GM23338 (cell line): Measurements from ENCODE around the gene CERS1. TPM values are rescaled to one million over a fixed set of nuclear protein-coding genes. Genes with fewer than 3 reads are reported as not detected.

Experiments used
- ATAC-seq: fragments of 200-7000 bp; cut with Tn5 transposase; 3 replicates; pipeline ENCODE4 v1.9.1; 2020
- DNase-seq: peaks from one replicate; pipeline ENCODE4 v3.0.0-alpha.2; 2015; ENCODE audit warnings: low spot score
- H2AFZ ChIP-seq: fragments of 200-600 bp; sonication (generic); 2 replicates; pipeline ENCODE4 v1.8.0; 2016; ENCODE audit warnings: antibody characterized with exemption, mild to moderate bottlenecking, moderate library complexity
- H3F3A ChIP-seq: fragments of 200-600 bp; sonication (generic); replicated peaks from 2 replicates; pipeline ENCODE4 v1.8.0; 2017; ENCODE audit warnings: antibody characterized with exemption, mixed run types, low read depth
- H3K27ac ChIP-seq: fragments of 200-600 bp; sonication (generic); 2 replicates; pipeline ENCODE4 v1.6.1; 2016; ENCODE audit warnings: low read depth
- H3K27me3 ChIP-seq: fragments of 200-600 bp; sonication (generic); 2 replicates; pipeline ENCODE4 v1.8.0; 2016; ENCODE audit warnings: mild to moderate bottlenecking, mixed run types, moderate library complexity; ENCODE audit not compliant: insufficient read depth
- H3K36me3 ChIP-seq: fragments of 200-600 bp; sonication (generic); 2 replicates; pipeline ENCODE4 v1.8.0; 2016; ENCODE audit warnings: mild to moderate bottlenecking; ENCODE audit not compliant: insufficient read depth
- H3K4me1 ChIP-seq: fragments of 200-600 bp; sonication (generic); 2 replicates; pipeline ENCODE4 v1.8.0; 2016; ENCODE audit warnings: mild to moderate bottlenecking, moderate library complexity; ENCODE audit not compliant: insufficient read depth
- H3K4me2 ChIP-seq: fragments of 200-600 bp; sonication (generic); 2 replicates; pipeline ENCODE4 v1.7.1; 2017; ENCODE audit warnings: mixed run types
- H3K4me3 ChIP-seq: fragments of 200-600 bp; sonication (generic); 2 replicates; pipeline ENCODE4 v1.6.1; 2016; ENCODE audit warnings: mixed run types
- H3K79me2 ChIP-seq: fragments of 200-600 bp; sonication (generic); replicated peaks from 2 replicates; pipeline ENCODE4 v1.8.0; 2017; ENCODE audit warnings: mild to moderate bottlenecking; ENCODE audit not compliant: insufficient read depth
- H3K9me2 ChIP-seq: fragments of 200-600 bp; sonication (generic); 2 replicates; pipeline ENCODE4 v1.8.0; 2017; ENCODE audit not compliant: insufficient read depth
- H4K20me1 ChIP-seq: fragments of 200-600 bp; sonication (generic); replicated peaks from 2 replicates; pipeline ENCODE4 v1.8.0; 2017; ENCODE audit warnings: mild to moderate bottlenecking; ENCODE audit not compliant: insufficient read depth
- H3K27ac Mint-ChIP-seq: 2 replicates; pipeline ENCODE4 v1.8.0; 2020; ENCODE audit warnings: inconsistent platforms, mild to moderate bottlenecking, moderate library complexity, mixed read lengths
- H3K27me3 Mint-ChIP-seq: 3 replicates; pipeline ENCODE4 v1.8.0; 2022; ENCODE audit warnings: low read depth, mild to moderate bottlenecking, moderate library complexity, mixed read lengths, inconsistent platforms; ENCODE audit not compliant: insufficient read depth, poor library complexity
- H3K36me3 Mint-ChIP-seq: 3 replicates; pipeline ENCODE4 v1.8.0; 2021; ENCODE audit warnings: low read depth, mild to moderate bottlenecking, inconsistent platforms, moderate library complexity, mixed read lengths
- H3K4me1 Mint-ChIP-seq: 3 replicates; pipeline ENCODE4 v1.8.0; 2020; ENCODE audit warnings: mild to moderate bottlenecking, inconsistent platforms, mixed read lengths
- H3K4me3 Mint-ChIP-seq: 3 replicates; pipeline ENCODE4 v1.8.0; 2021; ENCODE audit warnings: moderate library complexity, mild to moderate bottlenecking, inconsistent platforms, mixed read lengths
- H3K9me3 Mint-ChIP-seq: 3 replicates; pipeline ENCODE4 v1.8.0; 2020; ENCODE audit warnings: moderate library complexity, mild to moderate bottlenecking, inconsistent platforms, mixed read lengths
- EZH2 ChIP-seq: fragments of 200-600 bp; sonication (generic); IDR thresholded peaks from one replicate; pipeline ENCODE4 v1.8.0; 2017; ENCODE audit warnings: antibody characterized with exemption, mild to moderate bottlenecking, low read depth; ENCODE audit not compliant: unreplicated experiment
- EZH2phosphoT487 ChIP-seq: fragments of 200-600 bp; sonication (generic); IDR thresholded peaks from one replicate; pipeline ENCODE4 v1.8.1; 2018; ENCODE audit warnings: antibody characterized with exemption; ENCODE audit not compliant: unreplicated experiment
- JUNB ChIP-seq: IDR thresholded peaks from one replicate; pipeline ENCODE4 v1.6.1; 2016; ENCODE audit warnings: antibody characterized with exemption; ENCODE audit not compliant: unreplicated experiment
- POLR2AphosphoS5 ChIP-seq: IDR thresholded peaks from 2 replicates; pipeline ENCODE4 v1.6.1; 2016; ENCODE audit warnings: antibody characterized with exemption, low read depth
- REST ChIP-seq: IDR thresholded peaks from one replicate; pipeline ENCODE4 v1.6.1; 2018; ENCODE audit warnings: antibody characterized with exemption; ENCODE audit not compliant: unreplicated experiment
- STAT1 ChIP-seq: IDR thresholded peaks from one replicate; pipeline ENCODE4 v1.6.1; 2016; ENCODE audit warnings: antibody characterized with exemption; ENCODE audit not compliant: unreplicated experiment
- ZNF114 ChIP-seq: fragments of 250-450 bp; sonication (Bioruptor Pico); IDR thresholded peaks from 2 replicates; pipeline ENCODE4 v1.5.0; 2020; ENCODE audit warnings: mild to moderate bottlenecking, moderate library complexity
- ZNF331 ChIP-seq: fragments of 250-450 bp; sonication (Bioruptor Pico); IDR thresholded peaks from 2 replicates; pipeline ENCODE4 v1.5.0; 2020; ENCODE audit warnings: low read depth, mild to moderate bottlenecking, moderate library complexity
- polyA plus RNA-seq: library from polyadenylated mRNA; unstranded; fragments of >200 nt; fragmentation: Nextera tagmentation; extraction: Ambion mirVana; gene quantifications from 2 replicates; pipeline ENCODE4 v1.2.1, GENCODE V29; 2016
- total RNA-seq: library from RNA; depleted of rRNA; stranded (reverse); fragments of >200 nt; shearing (Covaris generic); gene quantifications from 2 replicates; pipeline ENCODE4 v1.2.3, GENCODE V29; 2014
- TF ChIP-seq, protein P1 (sequence below), 2 experiments: fragments of 200-600 bp in 1 of 2; sonication (generic) in 1 of 2; conservative IDR thresholded peaks; 2 replicates each; pipeline versions ENCODE4 v1.5.1 to v1.6.1; 2016 to 2017; ENCODE audit warnings: antibody characterized with exemption in 2 of 2, low read depth in 2 of 2, mild to moderate bottlenecking in 2 of 2, moderate library complexity in 1 of 2

Gene CERS1
- total and polyA plus RNA-seq, 2 experiments from 2014 or later = 11.1 to 12.2 TPM

GRCh38 chr19:18857223-18857622, 38.7 kb downstream of the CERS1 start (continued):
- TF ChIP-seq REST = no peak
- TF ChIP-seq EZH2 = no peak
- no peak for TF ChIP-seq EZH2phosphoT487
- no peak for TF ChIP-seq STAT1
- no peak for TF ChIP-seq ZNF114 (CRISPR knock-in tag)
- no peak for TF ChIP-seq JUNB
- TF ChIP-seq ZNF331 (CRISPR knock-in tag) = no peak
- TF ChIP-seq POLR2AphosphoS5 = no peak

GRCh38 chr19:18856385-18857126, 39.4 kb downstream of the CERS1 start:
- peaks cover 36% of the 10 kb centered on the region for H3K36me3 ChIP-seq
- H3F3A ChIP-seq = no peaks in the 10 kb centered on the region
- peak; percentile 70 for ATAC-seq
- no peaks in the 10 kb centered on the region for H3K9me2 ChIP-seq
- peak; percentile 43 for DNase-seq
- H3K36me3 Mint-ChIP-seq = peaks cover 79% of the 10 kb centered on the region
- H3K4me3 ChIP-seq = no peak overlapping the region
- H3K4me2 ChIP-seq = no peak overlapping the region
- no peaks in the 10 kb centered on the region for H3K4me1 Mint-ChIP-seq
- H3K4me3 Mint-ChIP-seq = no peak overlapping the region
- no peak overlapping the region for H3K27ac ChIP-seq
- peak overlapping the region; percentile 56; the same call in 1 of the 2 replicates for H3K27ac Mint-ChIP-seq
- no peak for TF ChIP-seq EZH2phosphoT487
- TF ChIP-seq, protein P1, sequence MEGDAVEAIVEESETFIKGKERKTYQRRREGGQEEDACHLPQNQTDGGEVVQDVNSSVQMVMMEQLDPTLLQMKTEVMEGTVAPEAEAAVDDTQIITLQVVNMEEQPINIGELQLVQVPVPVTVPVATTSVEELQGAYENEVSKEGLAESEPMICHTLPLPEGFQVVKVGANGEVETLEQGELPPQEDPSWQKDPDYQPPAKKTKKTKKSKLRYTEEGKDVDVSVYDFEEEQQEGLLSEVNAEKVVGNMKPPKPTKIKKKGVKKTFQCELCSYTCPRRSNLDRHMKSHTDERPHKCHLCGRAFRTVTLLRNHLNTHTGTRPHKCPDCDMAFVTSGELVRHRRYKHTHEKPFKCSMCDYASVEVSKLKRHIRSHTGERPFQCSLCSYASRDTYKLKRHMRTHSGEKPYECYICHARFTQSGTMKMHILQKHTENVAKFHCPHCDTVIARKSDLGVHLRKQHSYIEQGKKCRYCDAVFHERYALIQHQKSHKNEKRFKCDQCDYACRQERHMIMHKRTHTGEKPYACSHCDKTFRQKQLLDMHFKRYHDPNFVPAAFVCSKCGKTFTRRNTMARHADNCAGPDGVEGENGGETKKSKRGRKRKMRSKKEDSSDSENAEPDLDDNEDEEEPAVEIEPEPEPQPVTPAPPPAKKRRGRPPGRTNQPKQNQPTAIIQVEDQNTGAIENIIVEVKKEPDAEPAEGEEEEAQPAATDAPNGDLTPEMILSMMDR (conservative IDR thresholded peaks at IDR 0.05; ENCODE audit: low read depth in 2 of 2) = peak; percentile 27 to 55
- H3K27me3 ChIP-seq = no peaks in the 10 kb centered on the region
- no peaks in the 10 kb centered on the region for H3K9me3 Mint-ChIP-seq
- no peaks in the 10 kb centered on the region for H3K4me1 ChIP-seq
- H3K27me3 Mint-ChIP-seq = no peaks in the 10 kb centered on the region
- peaks cover 20% of the 10 kb centered on the region for H4K20me1 ChIP-seq
- no peak overlapping the region for H2AFZ ChIP-seq
- no peaks in the 10 kb centered on the region for H3K79me2 ChIP-seq
